GM18867 (cell line): ENCODE data around the gene SLC12A3.
"Not testable (repeated sequence)": the region's sequence is repeated elsewhere in the genome, so short reads cannot be mapped to it uniquely, and the experiment has no call there.

Experiments used
- ATAC-seq: cut with Tn5 transposase; IDR thresholded peaks from one replicate; pipeline ENCODE4 v1.9.1; 2021; ENCODE audit warnings: mild to moderate bottlenecking, moderate library complexity; ENCODE audit not compliant: unreplicated experiment

Gene SLC12A3

GRCh38 chr16:56918467-56919012 is 53.5 kb downstream of the SLC12A3 start:
- ATAC-seq = no peak

GRCh38 chr16:56919099-56919800 is 54.2 kb downstream of the SLC12A3 start:
- ATAC-seq = no peak

GRCh38 chr16:56921571-56921970 is 56.6 kb downstream of the SLC12A3 start:
- no peak for ATAC-seq

GRCh38 chr16:56923481-56924091 is 58.6 kb downstream of the SLC12A3 start:
- no peak for ATAC-seq

- no peak for ATAC-seq
Observed at GRCh38 chr16:56927471-56927870, 62.5 kb downstream of the SLC12A3 start.

GRCh38 chr16:56929639-56930038 is 64.6 kb downstream of the SLC12A3 start:
- no peak for ATAC-seq

GRCh38 chr16:56930486-56931270 is 65.7 kb downstream of the SLC12A3 start:
- ATAC-seq = no peak

- ATAC-seq = peak; percentile 36
Observed at GRCh38 chr16:56931271-56931891, 66.4 kb downstream of the SLC12A3 start.

- peak; percentile 84 for ATAC-seq
Observed at GRCh38 chr16:56931892-56932720, 67.1 kb downstream of the SLC12A3 start, which contains the start of gene HERPUD1. Gene HERPUD1, plus strand, starts transcription at chr16:56932142. Its CDS starts 103 bp downstream, at chr16:56932245.

GRCh38 chr16:56932721-56933619 is 68.0 kb downstream of the SLC12A3 start:
- ATAC-seq = peak; percentile 7

GRCh38 chr16:56933828-56934598 is 69.0 kb downstream of the SLC12A3 start:
- ATAC-seq = no peak

GRCh38 chr16:56934599-56935145 is 69.7 kb downstream of the SLC12A3 start:
- not testable (repeated sequence) for ATAC-seq

GRCh38 chr16:56935201-56935600 is 70.2 kb downstream of the SLC12A3 start:
- ATAC-seq = no peak

GRCh38 chr16:56936491-56936890 is 71.5 kb downstream of the SLC12A3 start:
- ATAC-seq = no peak

GRCh38 chr16:56936950-56937349 is 71.9 kb downstream of the SLC12A3 start:
- no peak for ATAC-seq

GRCh38 chr16:56938664-56939513 is 73.9 kb downstream of the SLC12A3 start:
- no peak for ATAC-seq

- no peak for ATAC-seq
Observed at GRCh38 chr16:56939801-56940200, 74.8 kb downstream of the SLC12A3 start.
